ENCODE data around the gene NPFF.
A peak's percentile ranks its signal among the peaks of the same experiment; 100 is the strongest.

NPFF gene

DNA sequence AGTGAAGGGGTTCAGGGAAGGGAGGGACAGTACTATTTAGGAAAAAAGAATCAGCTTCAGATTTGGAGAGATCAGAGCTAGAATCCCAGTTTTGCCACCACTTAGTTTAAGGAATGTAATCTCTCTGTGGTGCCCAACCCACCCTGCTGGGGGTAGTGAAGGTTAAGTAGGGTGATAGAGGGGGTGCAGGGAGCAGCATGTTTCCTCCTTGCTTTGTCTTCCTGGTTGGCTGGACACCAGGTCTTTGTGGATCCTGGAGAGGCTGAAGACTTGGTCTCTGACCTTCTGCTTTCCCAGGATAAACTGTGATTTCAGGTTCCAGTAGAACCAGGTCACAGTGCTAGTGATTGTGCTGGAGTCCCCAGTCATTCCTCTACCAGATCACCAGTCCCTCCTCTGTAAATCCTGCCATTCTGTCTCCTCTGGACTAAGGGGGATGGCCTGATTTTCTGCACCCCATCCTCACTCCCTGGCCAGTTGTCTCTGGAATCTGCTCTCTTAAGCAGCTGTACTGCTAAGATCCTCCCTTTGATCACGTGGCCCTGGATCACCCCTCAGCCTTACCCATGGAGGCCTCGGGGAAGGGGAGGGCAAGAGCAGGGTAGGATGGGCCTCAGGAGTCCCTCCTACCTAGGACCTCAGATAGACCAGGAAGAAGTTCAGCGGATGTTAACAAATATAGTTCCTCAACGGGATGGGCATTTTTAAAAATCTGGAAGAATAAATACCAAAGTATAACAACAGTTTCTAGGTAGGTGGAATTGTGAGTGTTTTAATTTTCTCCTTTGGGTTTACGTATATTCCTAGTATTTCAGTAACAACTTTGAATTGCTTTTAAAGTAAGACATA is 11.2 kb downstream of the NPFF start:
- peak; percentile 62 for DNase-seq (ENCODE audit: low spot score)

DNA sequence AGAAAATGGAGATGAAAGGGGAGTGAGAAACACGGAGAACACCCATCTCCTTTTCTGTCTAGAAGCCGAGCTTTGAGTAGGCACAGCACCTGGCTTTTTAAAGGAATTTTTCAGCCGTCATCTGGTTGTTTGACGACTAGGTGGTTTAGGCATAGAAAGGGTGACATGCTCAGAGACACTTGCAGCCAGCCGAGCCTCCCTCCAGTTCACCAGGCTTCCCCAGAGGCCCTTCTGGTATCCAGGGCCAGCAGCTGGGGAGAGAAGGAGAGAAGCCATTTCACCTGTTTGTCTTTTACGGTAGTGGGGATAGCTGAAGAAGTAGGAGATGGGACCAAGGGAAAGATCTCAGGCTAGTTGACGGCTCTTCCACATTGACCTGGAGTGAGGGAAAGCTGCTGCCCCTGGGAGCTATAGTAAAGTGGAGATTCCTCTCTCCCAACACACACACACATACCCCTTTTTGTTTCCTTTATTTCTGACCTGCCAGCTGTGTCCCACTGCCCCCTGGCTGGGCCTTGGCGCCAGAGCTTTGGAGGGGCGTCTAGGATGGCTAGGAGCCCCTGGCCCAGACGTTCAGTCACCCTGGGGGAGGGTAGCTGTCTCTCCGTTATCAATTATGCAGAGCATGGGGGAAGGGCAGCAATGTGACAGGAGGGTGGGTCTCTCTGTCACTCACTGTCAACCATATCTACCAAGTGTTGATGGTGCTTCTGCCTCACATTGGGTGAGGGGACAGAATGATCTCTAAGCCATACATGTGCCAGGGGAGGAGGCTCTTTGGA is 13.5 kb downstream of the NPFF start:
- DNase-seq (ENCODE audit: low spot score) = no peak

DNA sequence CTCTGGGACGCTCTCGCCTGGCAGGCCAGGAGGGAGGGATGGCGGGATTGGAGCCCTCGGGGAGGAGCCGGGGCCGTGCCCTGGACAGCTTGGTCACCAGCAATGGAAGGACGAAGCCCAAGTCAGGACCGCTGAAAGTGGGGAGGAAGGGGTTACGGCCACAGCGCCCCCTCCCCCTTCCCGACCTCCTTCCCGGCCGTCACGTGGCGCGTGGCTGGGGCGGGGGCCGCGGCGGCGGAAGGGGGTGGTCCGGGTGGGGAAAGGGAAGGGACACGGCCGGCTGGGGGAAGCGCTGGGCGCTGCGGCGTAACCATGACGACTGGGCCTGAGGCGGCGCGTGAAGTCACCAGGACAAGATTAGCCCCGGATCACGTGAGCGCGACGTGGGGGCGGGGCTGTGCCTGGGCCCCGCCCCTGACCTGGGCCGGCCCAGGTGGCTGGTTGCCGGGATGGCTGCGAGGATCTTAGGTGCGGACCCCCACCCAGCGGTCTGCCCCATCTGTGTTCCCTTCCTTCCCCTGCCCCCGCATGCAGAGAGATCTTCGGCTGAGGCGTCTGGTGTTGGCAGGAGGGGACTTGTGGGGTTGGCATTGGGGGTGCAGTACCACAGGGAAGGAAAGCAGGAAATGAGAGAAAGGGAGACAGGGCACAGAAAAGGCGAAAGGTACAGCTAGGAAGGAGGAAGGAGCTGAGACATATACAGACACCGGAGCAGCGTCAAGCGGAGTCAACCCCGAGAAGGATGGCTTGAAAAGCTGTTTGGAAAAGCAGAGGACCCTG is 14.3 kb downstream of the NPFF start:
- peak; percentile 92 for DNase-seq (ENCODE audit: low spot score)

DNA sequence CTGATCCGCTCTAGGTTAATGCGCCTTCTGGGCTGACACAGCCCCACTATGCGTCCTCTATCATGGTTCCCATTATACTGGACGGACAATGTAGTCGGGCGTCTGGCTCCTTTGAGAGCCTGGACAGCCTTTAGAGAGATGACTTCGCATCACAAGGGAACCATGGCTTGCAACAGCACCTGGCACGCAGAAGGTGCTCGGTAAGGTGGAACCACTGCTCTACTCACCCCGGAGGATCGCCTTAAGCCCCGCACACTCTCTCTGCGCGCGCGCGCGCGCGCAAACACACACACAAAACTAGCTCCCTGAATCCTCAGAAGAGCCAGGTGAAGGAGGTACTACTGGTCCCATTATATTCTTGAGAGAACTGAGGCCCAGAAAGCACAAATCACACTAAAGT is 15.1 kb downstream of the NPFF start:
- no peak for DNase-seq (ENCODE audit: low spot score)

DNA sequence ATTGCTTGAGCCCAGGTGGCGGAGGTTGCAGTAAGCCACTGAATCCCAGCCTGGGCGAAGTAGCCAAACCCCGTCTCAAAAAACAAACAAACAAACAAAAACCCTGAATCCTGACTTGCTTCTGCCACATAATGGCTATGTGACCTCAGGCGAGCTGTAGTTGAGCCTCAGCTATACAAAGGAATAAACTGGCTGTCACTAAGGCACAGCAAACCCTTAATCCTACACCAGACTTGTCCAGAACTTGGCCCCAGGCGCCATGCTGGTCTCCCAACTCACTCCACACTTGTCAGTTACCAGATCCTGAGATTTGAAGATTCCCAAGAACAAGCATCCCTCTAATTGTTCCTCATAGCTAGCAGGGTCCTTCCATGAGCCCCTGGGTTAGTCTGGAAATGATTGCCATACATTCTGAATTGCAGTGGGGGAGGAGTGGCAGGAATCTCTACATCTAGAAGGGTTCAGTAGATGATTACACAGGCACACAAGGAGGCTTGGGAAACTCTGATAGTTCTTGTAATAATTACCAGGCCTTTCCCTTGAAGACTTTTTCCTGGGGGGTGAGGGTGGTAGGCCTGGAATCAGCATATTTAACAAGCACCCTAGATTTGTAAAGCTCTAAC is 17.9 kb downstream of the NPFF start:
- no peak for DNase-seq (ENCODE audit: low spot score)

DNA sequence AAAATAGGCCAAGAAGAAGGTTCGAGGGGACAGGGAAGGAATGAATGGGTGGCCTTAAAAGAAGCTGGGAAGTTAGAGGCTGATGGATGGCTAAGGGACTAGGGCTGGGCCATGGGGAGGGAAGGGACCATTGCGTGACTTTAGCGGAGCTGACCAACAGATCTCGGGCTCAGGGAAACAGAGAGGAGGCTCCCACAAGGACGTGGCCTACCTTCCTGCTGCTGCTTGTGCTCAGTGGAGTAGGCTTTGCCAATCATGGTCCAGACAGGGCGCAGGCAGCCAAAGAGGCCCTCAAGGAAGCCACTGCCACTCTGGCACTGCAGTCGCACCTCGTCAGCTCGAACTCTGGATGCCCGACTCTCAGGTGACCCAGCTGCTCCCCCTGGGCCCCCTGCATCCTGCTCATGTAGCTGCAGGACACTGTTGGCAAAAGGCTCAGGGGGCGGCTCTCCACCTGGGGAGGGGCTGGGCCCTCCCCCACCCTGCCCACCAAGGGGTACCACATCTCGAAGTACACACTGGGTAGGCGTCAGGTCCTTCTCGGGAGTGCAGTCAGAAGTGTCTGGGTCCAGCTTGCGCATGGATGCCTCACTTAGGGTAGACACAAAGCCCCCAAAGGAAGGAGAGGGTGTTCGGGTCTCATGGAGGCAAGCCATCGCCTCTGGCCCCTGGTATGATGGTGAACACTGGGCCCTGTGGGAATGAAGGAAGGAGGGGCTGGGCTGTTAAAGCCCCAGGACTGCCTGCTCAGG is 20.4 kb downstream of the NPFF start:
- no peak for DNase-seq (ENCODE audit: low spot score)

DNA sequence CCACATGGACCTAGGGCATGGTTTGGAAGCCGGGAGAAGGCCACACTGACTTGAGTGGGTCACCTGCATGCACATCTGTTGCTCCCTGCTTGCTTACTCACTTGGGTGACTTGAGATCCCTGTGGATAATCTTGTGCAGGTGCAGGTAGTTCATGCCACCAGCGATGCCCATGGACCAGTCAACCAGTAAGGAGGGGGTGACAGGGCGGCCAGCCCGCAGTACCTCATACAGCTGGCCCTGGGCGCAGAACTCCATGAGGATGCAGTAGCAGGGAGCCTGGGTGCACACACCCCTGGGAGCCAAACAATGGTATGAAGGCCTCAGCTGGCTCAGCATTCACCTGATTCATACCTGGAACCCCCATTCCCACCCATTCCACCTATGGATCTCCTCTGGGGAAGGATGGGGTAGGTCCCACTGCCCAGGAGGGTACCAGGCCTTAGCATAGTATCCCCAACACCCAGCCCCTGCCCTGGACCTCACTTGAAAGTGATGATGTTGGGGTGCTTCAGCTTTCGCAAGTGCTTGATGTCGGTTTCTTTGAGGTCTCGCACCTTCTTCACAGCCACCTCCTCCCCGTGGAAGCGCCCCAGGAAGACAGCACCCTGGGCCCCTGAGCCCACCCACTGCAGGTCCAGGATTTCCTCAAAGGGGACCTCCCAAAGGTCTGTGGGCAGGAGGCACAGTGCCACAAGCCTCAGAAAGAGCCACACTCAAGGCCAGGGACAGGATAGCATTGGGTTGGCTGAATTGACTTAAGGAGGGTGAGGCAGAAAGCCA is 21.1 kb downstream of the NPFF start:
- DNase-seq (ENCODE audit: low spot score) = no peak

DNA sequence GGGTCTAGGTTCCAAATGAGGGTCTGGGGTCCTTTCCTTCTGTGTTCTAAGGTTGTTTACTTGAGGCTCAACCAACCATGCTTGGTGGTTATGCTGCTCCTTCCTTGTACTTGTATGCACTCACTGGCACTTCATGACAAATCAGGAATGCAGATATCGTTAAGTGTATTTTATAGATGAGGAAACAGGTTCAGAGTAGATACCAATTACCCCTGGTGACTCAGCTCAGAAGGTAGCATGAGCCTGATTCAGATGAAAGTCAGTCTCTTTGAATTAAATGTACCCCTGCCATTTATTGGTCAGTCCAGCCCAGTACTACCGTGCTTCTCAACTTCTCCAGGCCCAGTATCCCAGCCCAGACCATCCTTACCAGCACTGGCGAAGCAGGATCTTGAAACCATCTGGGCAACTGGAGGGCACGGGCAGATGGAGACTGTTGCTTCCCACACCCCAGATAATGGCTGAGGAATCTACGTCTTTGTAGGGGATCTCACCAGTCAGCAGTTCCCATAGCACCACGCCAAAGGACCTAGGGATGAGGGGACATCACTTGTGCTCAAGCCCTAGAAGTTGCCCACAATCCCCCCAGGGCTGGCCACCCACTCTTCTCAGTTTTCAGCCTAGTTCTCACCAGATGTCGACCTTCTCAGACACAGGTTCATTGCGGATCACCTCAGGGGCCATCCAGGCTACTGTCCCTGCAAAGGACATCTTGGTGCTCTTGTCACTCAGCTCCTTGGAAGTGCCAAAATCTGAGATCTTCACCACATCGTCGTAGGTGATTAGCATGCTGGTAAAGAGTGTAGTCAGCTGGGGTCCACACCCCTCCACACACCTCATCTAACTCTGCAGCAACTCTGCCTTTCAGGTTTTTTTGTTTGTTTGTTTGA is 22.4 kb downstream of the NPFF start:
- DNase-seq (ENCODE audit: low spot score) = no peak

DNA sequence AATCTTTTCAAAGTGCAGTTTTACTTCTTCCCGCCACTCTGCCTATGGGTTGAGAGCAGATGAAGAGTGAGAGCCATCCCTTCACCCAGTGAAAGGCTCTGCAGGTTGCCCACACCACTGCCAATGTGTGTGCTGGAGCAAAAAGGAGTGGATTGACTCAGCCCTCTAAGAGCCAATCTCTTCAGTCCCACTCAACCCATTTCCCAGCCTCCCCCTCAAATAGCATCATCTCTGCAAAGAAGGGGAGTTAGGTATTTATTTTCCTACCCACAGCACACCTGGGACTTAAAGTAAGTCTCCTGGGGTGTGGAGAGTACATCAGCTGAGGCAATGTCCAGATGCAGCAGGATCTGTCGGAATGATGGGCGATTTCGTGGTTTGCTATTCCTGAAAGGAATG is 23.3 kb downstream of the NPFF start:
- DNase-seq (ENCODE audit: low spot score) = no peak

DNA sequence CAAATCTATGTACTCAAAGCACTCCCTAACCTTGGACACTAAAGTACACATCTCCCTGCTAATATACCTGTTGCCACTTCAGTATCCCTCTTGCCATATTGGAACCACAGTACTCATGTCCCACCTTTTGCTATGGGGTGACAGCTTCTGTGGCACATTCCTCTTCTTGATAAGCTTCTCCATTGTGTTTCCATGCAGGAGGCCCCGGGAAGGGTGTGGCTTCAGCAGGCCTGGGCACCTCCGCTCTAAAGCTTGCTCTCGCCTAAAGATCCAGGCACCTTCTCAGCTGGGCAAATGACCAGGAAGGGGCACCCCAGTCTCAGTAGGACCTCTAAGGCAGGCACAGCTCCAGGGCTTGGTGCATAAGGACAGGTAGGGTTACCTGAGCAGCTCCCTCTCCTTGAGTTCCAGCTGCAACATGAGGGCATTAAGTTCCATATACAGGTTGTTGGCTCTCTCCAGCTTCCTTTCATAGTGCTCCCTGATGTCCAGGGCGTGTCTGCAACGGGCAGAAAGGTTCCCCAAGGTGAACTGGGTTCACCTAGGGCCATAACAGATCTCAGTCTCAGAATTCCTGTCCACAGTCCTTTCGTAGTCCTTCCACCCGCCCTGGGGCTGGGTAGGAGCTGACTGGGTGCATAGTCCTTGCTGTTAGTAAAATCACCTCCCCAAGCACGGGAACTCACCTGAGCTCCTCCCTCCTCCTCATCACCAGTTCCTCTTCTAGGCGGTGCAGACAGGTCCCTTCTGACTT is 23.9 kb downstream of the NPFF start:
- no peak for DNase-seq (ENCODE audit: low spot score)

DNA sequence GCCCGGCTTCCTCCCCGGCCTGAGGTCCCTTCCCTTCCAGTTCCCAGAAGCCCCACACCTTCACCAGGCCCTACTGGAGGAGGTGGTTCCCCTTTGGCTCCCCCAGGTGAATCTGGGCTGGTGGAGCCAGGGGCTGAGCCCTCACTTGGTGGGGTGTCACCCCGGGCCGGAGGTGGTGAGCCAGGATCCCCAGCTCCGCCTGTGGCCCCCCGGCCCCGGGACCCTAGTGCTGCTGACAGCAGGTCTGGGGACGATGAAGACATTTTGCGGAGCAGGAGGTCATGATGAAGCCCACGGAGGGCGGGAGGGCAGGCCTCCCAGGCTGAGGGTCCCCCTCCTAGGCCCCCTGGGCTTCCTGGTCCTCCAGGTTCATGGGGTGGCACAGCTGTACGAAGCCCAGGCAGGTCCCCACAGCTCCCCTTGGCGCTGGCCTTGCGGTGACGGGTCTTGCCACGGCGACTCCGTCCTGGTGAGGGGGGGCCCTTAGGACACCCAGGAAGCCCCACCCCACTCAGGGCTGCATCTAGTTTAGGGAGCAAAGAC is 24.6 kb downstream of the NPFF start:
- no peak for DNase-seq (ENCODE audit: low spot score)

DNA sequence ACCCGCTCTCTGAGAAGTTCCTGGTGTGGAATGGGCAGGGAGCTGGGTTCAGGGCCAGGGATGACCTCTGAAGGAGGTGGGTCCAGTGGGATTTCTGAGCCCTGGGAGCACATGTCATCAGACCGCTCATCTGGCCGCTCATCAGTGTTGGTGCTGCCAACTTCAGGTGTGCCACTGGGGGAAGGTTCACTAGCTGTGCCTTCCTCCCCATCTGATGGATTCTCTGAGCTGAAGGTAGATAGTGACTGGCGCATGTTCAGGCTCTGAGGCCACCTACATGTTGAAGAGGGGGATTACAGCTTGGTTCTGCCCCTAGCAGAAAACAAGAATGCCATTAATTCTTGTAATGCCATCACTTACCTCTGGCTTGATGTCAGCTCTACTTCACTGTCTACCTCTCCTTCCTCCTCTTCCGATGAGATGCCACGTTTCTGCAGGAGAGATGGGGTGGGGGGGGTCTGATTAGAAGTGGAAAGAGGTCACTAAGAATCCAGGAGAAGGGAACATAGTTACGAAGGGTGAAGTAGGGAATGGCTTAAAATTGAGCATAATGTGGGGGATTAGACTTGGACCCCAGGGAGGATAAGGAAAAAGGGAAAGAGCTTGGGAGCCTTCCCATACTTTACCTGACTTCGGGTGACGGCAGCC is 25.2 kb downstream of the NPFF start:
- no peak for DNase-seq (ENCODE audit: low spot score)

DNA sequence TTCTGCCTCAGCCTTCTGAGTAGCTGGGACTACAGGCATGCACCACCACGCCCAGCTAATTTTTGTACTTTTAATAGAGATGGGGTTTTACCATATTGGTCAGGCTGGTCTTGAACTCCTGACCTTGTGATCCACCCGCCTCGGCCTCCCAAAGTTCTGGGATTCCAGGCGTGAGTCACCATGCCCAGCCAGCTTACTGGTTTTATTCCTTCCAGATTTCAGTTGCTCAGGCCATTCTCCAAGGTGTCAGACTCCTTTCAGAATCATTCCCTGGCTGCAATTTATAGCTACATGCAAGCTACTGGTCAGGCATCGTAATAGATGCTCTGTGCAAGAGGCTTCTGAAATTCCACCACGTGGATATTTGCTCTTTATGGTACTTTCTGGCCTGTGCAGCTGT is 25.8 kb downstream of the NPFF start:
- DNase-seq (ENCODE audit: low spot score) = peak; percentile 60

DNA sequence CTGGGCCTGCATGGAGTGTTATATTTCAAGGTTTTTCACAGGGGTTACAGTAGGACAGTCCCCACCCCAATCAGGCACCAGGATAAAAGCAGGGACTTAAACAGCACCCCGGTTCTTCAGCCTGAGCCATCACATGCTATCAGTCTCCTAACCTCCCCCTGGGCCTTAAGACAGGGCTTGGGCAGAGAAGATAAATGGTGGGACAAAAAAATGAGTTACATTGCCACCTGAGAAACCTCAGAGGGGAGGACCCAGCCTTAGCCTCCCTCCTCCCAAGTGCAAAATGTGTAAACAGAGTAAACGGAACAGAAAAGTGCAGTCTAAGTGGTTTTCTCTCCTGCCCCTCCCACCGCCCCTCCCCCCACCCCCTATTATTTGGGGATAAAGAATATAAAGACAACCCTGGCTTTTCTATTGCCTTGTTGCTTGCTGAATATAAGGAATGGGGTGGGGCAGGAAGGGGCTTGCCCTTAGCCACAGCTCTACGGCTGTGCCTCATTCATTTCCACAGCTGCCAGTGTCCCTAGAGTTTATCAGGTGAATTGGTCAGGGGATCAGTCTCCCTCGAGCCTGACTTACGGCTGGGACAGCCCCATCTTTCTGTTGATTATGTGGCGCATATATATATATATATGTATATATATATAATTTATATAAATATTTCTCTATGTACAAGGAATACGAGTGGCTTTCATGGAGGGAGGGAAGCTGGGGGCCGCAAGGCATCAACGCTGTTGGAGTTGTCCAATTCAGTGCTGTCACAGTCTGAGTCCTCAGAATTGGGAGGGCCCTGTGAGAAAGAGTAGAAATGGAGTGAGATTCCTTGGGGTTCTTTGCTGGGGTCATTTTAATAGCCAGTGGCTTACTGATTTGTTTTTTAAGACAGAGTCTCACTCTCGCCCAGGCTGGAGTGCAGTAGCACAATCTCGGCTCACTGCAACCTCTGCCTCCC is 26.5 kb downstream of the NPFF start:
- no peak for DNase-seq (ENCODE audit: low spot score)

DNA sequence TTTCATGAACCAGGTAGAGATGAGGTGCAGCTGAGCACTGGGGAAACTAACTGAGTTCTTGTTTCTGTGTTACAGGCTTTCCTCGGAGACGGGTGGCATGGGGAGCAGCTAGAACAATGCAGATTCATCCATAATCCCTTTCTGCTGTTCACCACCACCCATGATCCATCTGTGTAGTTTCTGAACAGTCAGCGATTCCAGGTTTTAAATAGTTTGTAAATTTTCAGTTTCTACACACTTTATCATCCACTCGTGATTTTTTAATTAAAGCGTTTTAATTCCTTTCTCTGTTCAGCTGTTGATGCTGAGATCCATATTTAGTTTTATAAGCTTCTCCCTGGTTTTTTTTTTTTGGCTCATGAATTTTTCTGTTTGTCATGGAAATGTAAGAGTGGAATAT is 28.0 kb downstream of the NPFF start:
- no peak for DNase-seq (ENCODE audit: low spot score)

DNA sequence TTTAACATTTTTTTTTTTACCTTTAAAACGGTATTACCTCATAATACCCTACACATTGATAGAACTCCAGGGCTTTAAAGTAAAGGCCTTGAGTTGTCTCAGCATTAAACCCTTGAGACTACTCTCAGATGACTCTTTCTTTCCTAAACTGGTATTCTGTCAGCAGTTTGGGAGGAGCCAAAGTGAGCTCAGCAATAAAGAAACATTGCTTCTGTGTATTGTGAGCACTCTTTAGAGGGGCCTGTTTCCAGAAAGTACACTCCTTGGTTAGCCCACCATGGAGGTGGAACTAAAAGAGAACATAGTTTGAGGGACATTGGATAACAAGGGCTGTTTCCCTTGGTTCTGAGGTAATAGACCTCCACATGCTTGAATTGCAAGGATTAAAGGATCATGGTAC is 28.4 kb downstream of the NPFF start:
- DNase-seq (ENCODE audit: low spot score) = no peak

DNA sequence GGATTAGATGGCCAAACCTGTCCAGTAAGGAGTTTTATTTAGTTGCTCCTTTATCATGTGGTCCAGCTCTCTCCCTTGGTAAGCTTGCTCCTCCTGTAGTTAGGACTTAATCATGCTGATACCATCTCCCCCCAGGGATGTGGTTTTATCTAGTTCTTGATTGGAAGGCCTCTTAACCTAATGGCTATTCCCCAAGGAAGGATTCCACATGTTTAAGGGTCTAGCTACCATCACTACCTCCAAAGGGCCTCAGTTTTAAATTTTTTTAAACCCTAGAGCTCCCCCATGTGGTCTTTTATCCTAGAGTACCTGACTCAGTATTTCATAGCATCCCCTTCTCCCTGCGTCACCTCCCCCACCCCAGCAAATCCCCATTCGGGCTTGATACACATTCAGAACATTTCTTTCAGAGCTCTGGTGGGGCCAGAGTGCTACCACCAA is 30.5 kb downstream of the NPFF start:
- no peak for DNase-seq (ENCODE audit: low spot score)
